ENCODE measurements around the gene PRKD2. TPM values are rescaled to one million over a fixed set of nuclear protein-coding genes. Genes with fewer than 3 reads are reported as not detected.

Gene PRKD2
- total and polyA plus RNA-seq, 2 experiments from 2014 or later, result 53.8 to 68.0 TPM

- Mint-ChIP-seq H3K9me3 (peaks cover 7% of the 10 kb centered on the region), H3K27ac (no peak overlapping the region), H3K4me3 (no peak overlapping the region), H3K4me1 (peaks cover 7% of the 10 kb centered on the region), H3K27me3 (ENCODE audit: insufficient read depth, low read depth, poor library complexity) (peaks cover 44% of the 10 kb centered on the region), H3K36me3 (ENCODE audit: low read depth) (peaks cover 3% of the 10 kb centered on the region; the same call in 1 of the 3 replicates)
- Histone ChIP-seq H3K27ac (ENCODE audit: low read depth) (no peak overlapping the region), H3K4me3 (no peak overlapping the region), H3K4me2 (no peak overlapping the region), H3K36me3 (ENCODE audit: insufficient read depth) (no peaks in the 10 kb centered on the region), H3K9me2 (ENCODE audit: insufficient read depth) (no peaks in the 10 kb centered on the region), H2AFZ (no peak overlapping the region), H3K79me2 (replicated peaks; ENCODE audit: insufficient read depth) (no peaks in the 10 kb centered on the region), H3F3A (replicated peaks; ENCODE audit: low read depth) (0 out of 2 replicates have a peak, but pooled peaks cover 3% of the 10 kb centered on the region), H3K4me1 (ENCODE audit: insufficient read depth) (peaks cover 8% of the 10 kb centered on the region; the same call in 1 of the 2 replicates), H4K20me1 (replicated peaks; ENCODE audit: insufficient read depth) (no peaks in the 10 kb centered on the region), H3K27me3 (ENCODE audit: insufficient read depth) (peaks cover 87% of the 10 kb centered on the region)
- peak; percentile 15 for ATAC-seq
- TF ChIP-seq JUNB (IDR thresholded peaks at IDR 0.05; ENCODE audit: unreplicated experiment) (no peak), EZH2 (IDR thresholded peaks at IDR 0.05; ENCODE audit: low read depth, unreplicated experiment) (no peak), POLR2AphosphoS5 (IDR thresholded peaks at IDR 0.05; ENCODE audit: low read depth) (no peak), CREB1 (CRISPR knock-in tag; IDR thresholded peaks at IDR 0.05; ENCODE audit: low read depth) (no peak), ZNF462 (CRISPR knock-in tag; IDR thresholded peaks at IDR 0.05) (no peak), STAT1 (IDR thresholded peaks at IDR 0.05; ENCODE audit: unreplicated experiment) (no peak), EZH2phosphoT487 (IDR thresholded peaks at IDR 0.05; ENCODE audit: unreplicated experiment) (no peak), REST (IDR thresholded peaks at IDR 0.05; ENCODE audit: unreplicated experiment) (no peak)
- DNase-seq (ENCODE audit: low spot score), result no peak
Observed at GRCh38 chr19:46644720-46645119, 72.2 kb downstream of the PRKD2 start.
